ENCODE data around the gene ACOXL.
A peak's percentile ranks its signal among the peaks of the same experiment; 100 is the strongest.

Gene ACOXL

DNA sequence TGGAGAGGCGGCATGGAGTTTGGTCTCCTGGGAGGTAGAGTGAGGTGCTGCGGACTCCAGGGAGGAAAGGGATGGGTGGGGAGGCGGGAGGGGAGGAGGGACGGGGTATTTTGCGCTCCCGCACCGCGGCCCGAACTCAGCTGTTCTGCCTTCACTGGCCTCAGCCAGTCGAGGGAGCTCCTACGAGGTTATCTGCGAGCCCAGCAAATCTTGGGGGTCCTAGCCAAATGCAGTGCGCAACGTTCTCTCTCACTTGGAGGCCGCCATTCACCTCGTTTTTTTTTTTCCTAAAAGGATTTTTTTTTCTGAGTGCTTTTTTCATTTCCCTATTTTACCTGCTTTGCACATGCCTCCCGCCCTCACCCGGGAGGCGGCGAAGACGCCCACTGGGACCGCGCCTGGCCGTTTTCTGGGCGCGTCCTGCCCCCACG, 387.5 kb downstream of the ACOXL start:
- DNase-seq, result no peak

- peak; percentile 49 for DNase-seq
Observed at GRCh38 chr2:111120253-111121027, 388.1 kb downstream of the ACOXL start, which contains the start of gene BCL2L11. Gene BCL2L11 (plus strand): TSS chr2:111120914. CDS start chr2:111123746, 2,832 bp downstream.

DNA sequence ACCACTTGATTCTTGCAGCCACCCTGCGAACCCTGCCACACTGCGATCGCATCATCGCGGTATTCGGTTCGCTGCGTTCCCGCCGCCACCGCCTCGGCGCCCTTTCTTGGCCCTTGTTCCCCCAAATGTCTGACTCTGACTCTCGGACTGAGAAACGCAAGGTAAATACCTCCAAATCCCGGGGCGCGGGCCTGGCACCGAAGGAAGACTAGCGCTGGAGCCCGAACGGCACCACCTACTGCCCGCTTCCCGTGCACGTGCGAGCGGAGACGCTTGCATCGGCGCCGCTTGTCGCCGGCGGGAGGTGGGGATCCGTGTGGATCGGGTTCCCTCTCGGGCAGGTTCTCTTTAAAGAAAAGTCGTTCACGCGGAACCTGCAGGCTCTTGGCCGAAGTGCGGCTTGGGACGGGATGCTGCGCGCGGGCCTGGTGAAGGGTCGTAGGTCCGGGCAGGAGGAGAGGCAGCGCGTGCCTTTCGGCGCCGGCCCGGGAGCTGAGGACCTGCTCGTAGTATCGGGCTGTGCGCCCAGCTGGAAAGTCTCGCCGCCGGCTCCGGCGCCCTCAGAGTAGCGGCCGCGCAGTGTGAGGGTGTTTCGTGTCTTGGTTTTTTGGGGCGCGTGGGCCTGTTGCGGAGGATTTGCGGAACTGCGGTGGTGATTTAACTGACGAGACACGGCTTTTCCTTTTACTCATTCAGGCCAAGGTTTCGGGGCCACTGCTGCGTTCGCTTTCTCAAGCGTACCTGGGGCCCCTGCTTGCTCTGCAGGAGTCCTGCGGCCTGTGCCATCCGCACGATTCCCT, 388.9 kb downstream of the ACOXL start:
- DNase-seq, result no peak

DNA sequence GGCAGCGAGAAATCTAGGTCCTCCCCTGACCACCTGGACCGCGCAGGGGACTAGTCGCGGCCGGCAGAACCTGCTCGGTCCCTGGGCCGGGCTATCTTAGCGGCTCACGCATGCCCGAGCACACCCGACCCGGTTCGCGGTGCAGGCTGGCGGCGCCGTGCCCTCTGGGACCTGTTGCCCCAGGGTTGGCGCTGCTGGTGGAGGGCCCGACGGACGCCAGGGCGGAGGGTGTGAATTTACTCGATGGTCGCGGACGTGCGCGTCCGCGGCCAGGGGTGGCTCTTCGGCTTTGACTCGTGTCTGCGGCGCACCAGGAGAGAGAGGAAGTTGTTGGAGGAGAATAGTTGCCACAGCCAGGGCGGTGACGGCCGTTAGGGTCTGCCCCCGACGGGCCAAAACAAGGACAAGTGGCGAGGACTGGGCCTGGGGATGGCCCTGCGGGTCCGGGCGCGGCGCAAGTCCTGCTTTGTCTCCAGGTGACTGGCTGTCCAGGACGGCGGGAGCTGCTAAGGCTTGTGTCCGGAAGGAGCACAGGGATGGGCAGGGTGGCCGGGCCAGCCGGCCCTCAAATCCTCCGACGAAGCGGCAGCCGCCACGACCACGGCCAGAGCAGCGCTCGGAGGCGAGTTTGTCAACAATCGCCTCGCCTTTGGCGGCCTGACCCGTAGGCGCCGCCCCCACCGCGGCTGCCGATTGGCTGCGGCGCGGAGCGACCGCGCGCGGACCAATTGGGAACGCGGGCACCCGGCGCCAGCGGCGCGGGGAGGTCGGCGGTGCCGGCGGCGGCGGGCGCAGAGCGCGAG, 389.7 kb downstream of the ACOXL start:
- DNase-seq, result peak; percentile 71

DNA sequence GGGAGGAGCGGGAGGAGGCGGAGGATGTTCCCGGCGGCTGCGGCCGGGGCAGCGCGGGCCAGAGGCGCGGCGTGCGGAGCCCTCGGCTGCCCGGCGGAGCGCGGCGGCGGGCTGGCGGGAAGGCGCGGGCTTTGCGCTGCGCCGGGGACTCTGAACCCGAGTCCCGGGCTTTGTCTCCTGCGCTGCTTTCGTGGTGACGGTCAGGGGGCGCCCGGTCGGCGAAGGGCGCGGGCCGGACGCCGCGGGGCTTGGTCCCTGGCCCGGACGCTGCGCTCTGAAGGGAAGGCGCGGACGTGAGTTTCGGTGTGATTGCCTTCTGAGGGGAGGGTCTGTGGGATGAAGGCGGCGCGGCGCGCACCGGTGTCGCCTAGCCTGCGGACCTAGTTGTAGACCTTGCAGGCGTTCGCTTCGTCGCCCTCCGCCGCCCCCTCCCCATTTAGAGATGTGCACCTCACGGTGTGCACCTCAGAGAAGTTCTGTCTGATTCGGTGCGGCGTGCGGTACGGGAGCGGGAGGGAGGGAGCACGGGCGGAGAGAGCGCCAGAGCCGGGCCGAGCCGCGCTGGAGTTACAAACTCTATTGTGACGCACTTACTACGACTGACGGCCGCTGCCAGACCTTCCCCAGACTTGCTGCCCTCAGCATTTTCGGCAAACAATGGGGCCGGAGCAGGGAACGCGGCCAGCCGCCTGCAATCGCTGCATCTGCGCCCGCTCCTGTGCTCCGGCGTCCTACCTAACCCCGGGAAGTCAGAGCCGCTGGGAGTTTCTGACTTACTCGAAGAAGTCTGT, 390.5 kb downstream of the ACOXL start:
- peak; percentile 38 for DNase-seq

- no peak for DNase-seq
Observed at GRCh38 chr2:111123751-111124150, 391.4 kb downstream of the ACOXL start.

DNA sequence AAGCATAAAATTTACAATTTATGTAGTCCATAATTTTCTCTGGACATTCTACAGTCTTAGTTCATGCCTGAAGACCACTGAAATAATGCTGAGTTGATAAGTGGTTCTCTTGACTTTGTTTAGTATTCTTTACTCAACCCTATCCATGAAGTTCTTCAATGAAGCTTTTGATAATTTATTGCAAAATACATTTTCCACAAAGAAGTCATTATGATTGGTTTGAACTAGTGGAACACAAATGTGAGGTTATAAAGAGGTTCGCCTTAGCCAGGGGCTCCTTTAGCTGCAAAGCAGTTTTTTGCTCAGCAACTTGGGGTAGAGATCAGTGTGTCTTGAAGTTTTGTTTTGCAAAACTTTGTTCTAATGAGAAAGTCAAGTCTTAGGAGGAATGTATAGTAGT, 394.2 kb downstream of the ACOXL start:
- DNase-seq, result no peak

GRCh38 chr2:111127351-111127750, 395.0 kb downstream of the ACOXL start:
- DNase-seq, result no peak

DNA sequence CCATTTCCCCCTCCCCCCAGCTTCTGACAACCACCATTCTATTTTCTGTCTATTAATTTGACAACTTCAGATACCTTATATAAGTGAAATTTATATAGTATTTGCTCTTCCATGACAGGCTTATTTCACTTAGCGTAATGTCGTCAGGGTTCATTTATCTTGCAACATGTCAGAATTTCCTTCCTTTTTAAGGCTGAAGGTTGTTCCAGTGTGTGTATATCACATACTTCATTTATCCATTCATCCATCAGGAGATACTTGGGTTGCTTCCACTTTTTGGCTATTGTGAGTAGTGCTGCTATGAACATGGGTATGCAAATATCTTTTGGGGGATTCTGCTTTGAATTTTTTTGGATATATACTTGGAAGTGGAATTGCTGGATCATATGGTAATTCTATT, 395.7 kb downstream of the ACOXL start:
- DNase-seq, result no peak

GRCh38 chr2:111133603-111134002, 401.2 kb downstream of the ACOXL start:
- DNase-seq, result no peak

- DNase-seq, result no peak
Observed at GRCh38 chr2:111134055-111134454, 401.7 kb downstream of the ACOXL start.

GRCh38 chr2:111135237-111135909, 403.0 kb downstream of the ACOXL start:
- DNase-seq, result no peak

DNA sequence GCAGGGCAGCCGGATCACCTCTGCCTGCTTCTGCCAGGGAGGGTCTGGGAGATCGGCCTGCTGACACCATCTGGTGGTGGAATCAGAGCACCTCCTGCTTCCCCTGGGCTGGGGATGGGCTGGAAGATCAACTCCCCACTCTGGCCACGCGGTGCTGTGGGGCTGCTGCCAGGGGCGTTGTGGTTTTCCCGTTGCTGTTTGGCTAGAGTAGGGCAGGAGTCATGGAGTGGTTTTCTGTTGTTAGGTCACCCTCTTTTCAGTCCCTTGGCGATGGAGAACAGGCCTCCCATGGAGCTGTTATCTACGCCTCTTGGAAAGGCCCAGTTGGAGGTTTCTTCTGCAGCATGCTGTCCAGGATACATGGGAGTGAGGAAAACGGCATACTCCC, 403.5 kb downstream of the ACOXL start:
- DNase-seq, result no peak

GRCh38 chr2:111138839-111139238, 406.5 kb downstream of the ACOXL start:
- DNase-seq, result no peak

DNA sequence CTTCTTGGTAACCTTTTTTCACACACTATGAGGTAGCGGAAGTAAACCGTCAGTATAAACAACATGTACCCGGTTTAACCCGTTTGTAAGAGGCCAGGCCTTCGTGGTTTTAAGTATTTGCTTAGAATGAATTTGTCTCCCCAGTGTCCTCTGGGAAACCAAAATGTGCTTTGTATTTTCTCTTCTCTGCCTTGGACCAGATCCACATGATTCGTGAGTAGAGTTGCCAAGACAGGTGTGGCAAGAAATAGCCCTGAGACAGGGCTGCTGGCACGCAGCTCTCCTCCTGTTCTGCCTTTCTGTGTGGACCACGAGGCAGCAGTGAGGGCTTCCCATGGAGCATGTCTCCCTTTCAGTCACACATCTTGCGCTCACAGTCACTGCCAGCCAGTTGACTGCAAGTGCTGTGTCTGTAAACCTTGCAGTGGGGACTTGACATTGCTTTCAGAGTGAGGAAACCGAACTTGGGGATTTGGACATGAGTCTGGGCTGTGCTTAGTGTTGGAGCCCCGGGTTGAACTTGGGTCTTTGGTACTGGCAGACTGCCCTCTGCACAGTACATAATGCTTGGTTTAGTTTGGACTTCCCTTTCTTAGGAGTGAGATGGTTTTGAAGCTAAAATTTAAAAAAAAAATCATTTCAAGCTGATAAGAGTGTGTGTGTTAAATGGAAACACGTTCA, 407.4 kb downstream of the ACOXL start:
- DNase-seq, result no peak

DNA sequence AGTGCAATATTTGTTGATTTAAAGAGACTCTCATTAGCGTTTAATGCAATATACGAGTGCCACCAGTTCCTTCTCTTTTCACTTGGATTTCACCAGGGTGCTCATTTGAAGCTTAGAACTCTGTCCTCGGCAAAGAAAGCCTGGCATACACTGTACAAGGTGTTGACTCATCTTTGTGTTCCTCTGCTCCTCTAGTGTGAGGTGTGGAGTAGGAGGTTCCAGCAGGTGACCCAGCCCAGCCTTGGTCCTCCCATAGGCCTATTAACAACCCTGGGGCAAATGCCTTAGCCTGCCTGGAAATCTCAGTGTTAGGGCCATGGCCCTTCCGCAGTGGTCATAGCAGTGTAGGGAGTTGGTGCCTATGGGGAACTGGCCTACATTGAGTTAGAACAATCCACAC, 408.4 kb downstream of the ACOXL start:
- DNase-seq, result no peak

GRCh38 chr2:111142101-111142500, 409.7 kb downstream of the ACOXL start:
- DNase-seq, result no peak

DNA sequence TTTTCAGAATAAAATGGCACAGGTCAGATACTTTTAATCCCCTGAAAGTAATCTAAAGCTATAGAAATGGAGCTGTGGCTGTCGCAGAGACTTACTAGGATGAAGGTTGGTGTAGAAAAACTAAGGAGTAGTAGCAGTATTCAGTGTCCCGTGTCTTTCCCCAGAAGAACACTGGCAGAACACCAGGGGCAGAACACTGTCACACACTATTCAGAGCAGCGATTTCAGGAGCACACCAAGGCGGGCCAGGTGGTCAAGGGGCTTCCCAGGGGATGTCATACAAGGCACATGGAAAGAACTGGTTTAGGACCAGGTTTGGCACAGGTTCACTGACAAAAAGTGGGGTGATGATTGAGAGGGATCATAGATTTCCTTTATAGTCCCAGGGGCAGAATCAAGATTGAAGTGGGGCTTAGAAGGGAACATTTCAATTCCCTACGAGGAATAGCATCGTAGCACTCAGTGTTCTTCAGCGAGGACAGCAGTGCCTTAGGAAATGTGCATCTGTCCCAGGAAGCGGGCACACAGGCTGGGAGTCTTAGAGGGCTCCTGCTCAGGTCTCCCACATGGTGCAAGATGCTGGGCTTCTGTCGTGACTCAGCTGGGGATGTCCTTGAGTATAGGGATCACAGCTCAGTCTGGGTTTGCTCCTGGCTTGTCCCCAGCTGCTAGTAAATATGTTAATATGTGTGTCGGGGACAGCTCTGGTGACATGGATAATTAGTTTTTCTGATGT, 410.9 kb downstream of the ACOXL start:
- no peak for DNase-seq

- DNase-seq, result no peak
Observed at GRCh38 chr2:111143843-111144198, 411.4 kb downstream of the ACOXL start.

DNA sequence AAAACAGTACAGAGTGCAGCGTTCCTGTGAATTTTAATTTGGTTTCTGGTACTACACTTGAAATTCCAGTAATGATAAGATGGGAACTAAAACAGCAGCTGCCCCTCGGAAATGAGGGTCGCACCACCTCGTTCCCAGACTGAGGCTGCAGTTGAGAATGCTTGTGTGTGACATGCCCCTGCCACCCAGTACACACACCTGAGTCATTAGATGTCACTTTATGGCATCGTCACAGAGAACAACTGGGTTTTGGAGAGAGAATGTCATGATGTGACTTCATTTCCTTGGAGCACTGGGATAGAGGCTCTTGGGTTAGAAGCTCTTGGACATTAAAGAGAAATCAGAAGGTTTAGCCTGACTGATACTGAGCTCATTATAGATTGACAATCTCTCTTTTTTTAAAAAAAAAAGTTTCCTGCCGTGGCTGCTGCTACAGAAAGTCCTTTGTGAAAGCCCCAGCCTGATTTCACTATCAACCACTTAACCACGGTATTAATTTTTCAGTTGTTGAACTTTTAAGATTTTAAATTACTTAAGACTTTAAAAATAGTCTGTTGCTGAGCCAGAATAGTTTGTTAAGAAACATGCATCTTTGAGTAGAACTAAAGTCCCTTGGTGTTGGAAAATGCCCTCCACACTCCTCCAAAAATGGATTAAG, 412.9 kb downstream of the ACOXL start:
- no peak for DNase-seq

Data from amniotic stem cell (primary cell).